ENCODE results near the gene NPBWR2.

Gene NPBWR2

DNA sequence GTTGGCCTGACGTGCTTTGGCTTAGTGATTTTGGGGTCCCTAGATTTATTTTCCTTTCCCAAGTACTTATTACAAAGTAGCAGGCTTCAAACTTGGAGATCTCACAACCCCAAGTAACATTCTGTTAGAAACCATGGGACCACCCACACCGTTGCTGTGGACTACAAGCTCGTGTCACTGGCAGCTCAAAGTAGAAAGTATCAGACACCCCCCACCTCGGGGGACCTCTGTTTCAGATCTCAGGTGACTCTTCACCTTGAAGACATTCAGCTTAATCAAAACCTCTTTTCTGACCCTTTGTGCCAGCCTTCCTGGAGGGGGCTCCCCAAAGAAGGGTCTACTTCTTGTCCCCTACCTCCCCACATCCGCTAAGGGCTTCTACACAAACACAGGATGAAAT lies 41.2 kb upstream of the NPBWR2 start:
- Mint-ChIP-seq H3K27ac (no peak overlapping the region), H3K4me3 (no peak overlapping the region), H3K4me1 (peaks cover 4% of the 10 kb centered on the region), H3K9me3 (peaks cover 10% of the 10 kb centered on the region), H3K27me3 (peaks cover 7% of the 10 kb centered on the region), H3K36me3 (peaks cover 5% of the 10 kb centered on the region)
- DNase-seq (ENCODE audit: low spot score in 2 of 2) (no peak), ATAC-seq (ENCODE audit: low read depth) (no peak)

DNA sequence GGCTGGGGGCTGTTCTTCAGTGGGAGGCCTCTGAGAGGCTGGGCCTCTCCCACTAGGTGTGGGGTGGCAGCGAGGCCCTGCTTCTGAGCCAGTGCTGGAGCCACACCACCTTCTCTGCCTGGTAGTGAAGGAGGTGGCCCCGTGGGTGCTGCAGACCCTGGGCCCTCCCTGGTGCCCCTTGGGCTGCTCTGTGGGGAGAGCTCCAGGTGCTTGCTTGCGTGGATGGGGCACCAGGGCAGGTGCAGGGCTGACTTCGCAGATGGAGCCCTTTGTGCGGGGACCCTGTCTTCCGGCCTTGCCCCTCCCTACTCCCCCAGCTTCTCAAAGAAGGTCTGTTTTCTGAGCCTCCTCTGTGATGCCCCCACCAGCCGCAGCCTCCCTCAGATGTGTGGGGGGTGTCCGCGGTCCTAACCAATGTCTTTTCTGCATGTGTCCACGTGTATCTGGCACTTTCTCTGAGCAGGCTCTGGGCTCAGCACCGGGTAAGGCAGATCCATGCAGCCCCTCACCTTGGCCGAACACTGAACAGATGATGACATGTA lies 39.6 kb upstream of the NPBWR2 start:
- DNase-seq (ENCODE audit: low spot score in 2 of 2) = no peak
- no peak overlapping the region for H3K4me3 Mint-ChIP-seq
- peaks cover 10% of the 10 kb centered on the region for H3K9me3 Mint-ChIP-seq
- H3K27ac Mint-ChIP-seq = no peak overlapping the region
- peaks cover 3% of the 10 kb centered on the region for H3K27me3 Mint-ChIP-seq
- peaks cover 5% of the 10 kb centered on the region for H3K36me3 Mint-ChIP-seq
- peaks cover 3% of the 10 kb centered on the region for H3K4me1 Mint-ChIP-seq
- ATAC-seq (ENCODE audit: low read depth) = no peak

DNA sequence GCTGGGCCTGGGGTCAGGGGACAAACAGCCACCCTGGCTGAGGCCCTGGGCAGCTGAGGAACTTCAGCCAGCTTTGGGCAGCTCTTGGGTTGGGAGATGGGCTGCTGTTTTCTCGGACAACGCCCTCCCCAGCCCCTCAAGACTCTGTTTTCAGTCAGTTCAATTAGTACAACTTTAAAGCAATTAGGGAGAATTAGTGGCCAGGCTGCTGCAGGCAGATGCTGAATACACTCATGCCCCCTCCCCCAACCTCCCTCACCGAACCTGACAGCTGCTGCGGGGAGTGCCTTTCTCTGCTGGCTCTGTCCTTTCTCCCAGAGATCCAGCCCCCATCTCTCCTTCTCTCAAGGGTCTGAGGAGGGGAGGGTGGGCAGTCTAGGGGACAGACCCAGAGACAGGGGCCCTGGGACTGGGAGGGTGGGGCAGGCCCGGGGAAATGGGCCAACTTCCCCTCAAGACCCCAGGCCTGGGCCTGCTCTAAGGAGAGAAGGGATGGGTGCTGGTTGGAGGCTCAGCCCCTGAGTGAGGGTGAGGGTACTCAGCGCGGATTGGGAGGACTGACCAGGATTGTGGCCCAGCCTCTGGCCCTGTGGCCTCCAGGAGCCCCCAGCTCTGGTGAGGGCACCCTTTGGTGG lies 39.1 kb upstream of the NPBWR2 start:
- DNase-seq (ENCODE audit: low spot score in 2 of 2) (no peak), ATAC-seq (ENCODE audit: low read depth) (no peak)
- H3K27ac Mint-ChIP-seq = no peak overlapping the region

DNA sequence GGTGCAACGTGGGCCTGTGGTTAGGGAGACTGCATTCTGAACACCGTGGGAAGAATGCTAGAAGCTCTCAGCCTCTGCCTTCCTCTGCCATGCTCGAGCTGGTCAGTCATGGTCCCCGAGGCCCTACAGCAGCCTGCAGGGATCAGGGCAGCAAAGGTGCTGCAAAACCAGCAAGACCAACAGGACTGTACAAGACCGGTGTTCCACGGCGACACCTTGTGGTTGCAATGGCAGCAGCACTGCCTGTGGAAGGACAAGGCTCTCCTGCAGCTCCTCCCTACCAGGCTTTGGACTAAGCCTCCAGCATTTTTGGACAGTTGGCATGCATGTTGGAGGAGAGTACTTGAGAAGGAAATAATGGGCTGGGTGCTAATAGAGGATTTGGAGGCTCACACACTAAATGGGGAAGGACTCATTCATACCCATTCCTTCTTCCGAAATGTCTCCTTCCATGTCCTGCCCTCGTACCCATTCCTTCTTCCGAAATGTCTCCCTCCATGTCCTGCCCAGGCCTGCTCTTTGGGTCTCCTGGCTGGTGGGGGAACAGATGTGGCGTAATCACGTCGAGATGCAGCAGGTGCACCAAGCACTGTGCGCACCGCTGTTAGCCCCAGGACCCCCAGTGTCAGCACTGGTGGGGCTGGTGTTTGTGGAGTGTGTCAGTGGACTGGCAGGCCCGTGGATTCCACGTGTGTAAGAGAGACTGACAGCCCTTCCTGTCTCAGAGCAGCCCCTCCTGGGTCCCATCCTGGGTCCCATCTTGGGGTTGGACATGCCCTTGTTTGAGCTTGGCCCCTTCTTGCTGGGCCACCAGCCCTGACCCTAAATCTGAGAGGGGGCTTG lies 38.3 kb upstream of the NPBWR2 start:
- peaks cover 5% of the 10 kb centered on the region for H3K36me3 Mint-ChIP-seq

More for the DNA sequence above, 39.1 kb upstream of the NPBWR2 start:
- H3K36me3 Mint-ChIP-seq = peaks cover 5% of the 10 kb centered on the region
- H3K4me3 Mint-ChIP-seq = no peak overlapping the region
- H3K27me3 Mint-ChIP-seq = peaks cover 3% of the 10 kb centered on the region
- H3K4me1 Mint-ChIP-seq = peaks cover 3% of the 10 kb centered on the region
- peaks cover 10% of the 10 kb centered on the region for H3K9me3 Mint-ChIP-seq

DNA sequence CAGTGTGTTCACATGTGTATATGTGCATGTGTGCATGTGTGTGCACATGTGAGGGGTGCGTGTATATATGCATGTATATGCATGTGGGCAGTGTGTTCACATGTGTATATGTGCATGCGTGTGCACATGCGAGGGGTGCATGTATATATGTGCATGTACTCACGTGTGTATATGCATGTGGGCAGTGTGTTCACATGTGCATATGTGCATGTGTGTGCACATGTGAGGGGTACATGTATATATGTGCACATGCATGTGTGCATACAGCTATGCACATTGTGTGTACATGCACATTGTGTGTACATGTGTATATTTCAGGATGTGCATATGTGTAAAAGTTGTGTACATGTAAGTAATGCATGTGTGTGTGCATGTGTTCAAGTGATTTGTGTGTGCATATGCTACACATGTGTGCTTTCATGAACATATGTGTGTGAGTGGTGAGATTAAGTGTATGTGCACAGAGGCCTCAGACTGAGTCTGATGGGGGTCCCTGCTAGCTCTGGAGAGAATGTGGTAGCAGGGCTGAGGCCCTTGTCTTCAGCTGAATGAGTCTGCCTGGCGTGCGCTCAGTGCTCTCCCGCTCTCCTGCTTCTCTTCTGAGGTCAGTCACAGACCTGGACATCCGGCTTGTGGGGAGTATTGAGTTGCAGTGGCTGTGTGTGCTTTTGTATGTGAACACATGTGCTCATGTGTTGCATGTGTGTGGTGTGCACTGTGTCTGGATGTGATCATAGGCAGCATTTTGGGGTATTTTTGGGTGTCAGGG lies 37.0 kb upstream of the NPBWR2 start:
- H3K4me3 Mint-ChIP-seq = no peak overlapping the region
- peaks cover 3% of the 10 kb centered on the region for H3K4me1 Mint-ChIP-seq
- ATAC-seq (ENCODE audit: low read depth) = no peak
- no peak overlapping the region for H3K27ac Mint-ChIP-seq
- H3K36me3 Mint-ChIP-seq = peaks cover 5% of the 10 kb centered on the region
- H3K9me3 Mint-ChIP-seq = peaks cover 10% of the 10 kb centered on the region
- H3K27me3 Mint-ChIP-seq = peaks cover 3% of the 10 kb centered on the region
- DNase-seq (ENCODE audit: low spot score in 2 of 2) = no peak

More for the DNA sequence above, 38.3 kb upstream of the NPBWR2 start:
- Mint-ChIP-seq H3K9me3 (peaks cover 10% of the 10 kb centered on the region), H3K27me3 (peaks cover 3% of the 10 kb centered on the region), H3K27ac (no peak overlapping the region), H3K4me1 (peaks cover 3% of the 10 kb centered on the region), H3K4me3 (no peak overlapping the region)
- no peak for DNase-seq (ENCODE audit: low spot score in 2 of 2)
- no peak for ATAC-seq (ENCODE audit: low read depth)

DNA sequence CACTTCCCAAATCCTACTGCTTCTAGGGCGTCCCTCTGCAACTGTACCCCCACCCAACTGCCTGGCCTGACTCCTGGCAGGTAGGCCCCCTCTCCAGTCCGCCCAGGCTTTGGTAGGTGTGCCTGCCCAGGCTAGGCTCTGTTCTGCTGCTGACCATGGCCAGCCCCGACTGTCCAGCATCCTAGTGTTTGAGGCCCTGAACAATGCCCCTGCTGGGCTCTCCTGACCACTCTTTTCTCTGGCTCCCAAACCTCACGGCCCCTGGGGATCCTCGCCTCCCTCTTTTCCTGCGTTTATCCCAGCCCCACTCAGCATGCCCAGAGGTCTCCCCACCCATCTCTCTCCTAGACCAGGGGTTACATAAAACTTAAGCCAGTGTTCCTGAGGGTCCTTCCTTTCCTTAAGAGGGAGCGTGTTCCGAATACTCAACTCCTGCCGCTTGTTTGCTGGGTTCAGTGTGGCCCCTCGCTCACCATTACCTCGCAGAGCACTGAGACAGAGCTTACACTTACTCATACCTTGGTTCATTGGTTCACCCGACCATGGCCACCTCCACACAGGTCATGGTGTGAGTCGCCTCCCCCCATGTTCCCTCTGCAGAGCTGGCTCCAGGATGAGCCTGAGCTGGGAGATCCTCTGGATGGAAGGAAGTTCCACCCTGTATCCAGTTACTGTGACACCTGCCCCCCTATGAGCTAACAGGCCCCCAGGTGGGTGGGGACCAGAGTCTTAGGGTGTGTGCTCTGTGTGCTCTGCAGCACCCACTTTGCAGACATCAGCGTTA lies 35.8 kb upstream of the NPBWR2 start:
- ATAC-seq (ENCODE audit: low read depth) = no peak
- Mint-ChIP-seq H3K4me1 (peaks cover 3% of the 10 kb centered on the region), H3K27ac (no peak overlapping the region), H3K9me3 (peaks cover 10% of the 10 kb centered on the region), H3K27me3 (peaks cover 3% of the 10 kb centered on the region), H3K36me3 (peaks cover 5% of the 10 kb centered on the region), H3K4me3 (no peak overlapping the region)
- no peak for DNase-seq (ENCODE audit: low spot score in 2 of 2)

DNA sequence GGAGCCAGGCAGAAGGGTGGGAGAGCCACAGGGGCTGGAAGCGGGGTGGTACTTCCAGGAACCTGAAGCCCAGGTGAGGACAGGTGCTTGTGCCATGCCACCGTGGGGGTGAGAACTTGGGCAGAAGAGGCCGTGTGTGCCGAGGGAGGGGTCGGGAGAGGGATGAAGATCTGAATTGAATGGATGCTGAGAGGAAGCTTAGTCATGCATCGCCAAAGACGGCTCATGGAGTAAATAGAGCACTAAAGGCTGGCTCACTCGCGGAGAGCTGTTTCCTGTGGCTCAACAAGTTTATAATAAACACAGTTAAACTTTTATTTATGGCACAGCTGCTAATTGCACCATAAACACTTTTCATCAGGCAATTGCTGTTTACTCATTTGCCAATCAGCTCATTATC lies 35.2 kb upstream of the NPBWR2 start:
- ATAC-seq (ENCODE audit: low read depth) (no peak), DNase-seq (ENCODE audit: low spot score in 2 of 2) (no peak)
- Mint-ChIP-seq H3K27me3 (peaks cover 3% of the 10 kb centered on the region), H3K4me1 (peaks cover 3% of the 10 kb centered on the region), H3K36me3 (peaks cover 5% of the 10 kb centered on the region), H3K9me3 (peaks cover 10% of the 10 kb centered on the region), H3K27ac (no peak overlapping the region), H3K4me3 (no peak overlapping the region)

DNA sequence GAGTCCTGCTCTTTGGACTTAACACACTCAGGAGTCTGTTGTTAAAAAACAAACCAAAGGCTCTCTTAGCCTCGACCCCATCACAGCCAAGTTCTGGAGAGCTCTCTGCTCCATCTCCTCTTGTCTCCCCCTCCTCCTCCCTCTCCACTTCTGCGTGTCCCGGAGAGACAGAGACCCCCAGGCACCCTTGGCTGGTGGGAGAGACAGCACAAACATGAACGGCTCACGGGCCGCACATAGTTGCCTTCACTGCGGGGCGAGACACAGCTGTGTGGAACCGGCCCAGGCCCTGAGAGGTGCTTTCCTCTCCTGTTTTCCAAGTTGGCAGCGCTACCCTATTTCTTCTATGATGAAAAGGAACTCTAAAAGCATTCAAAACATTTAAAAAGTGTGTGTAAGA lies 33.6 kb upstream of the NPBWR2 start:
- Mint-ChIP-seq H3K36me3 (peaks cover 6% of the 10 kb centered on the region), H3K27me3 (peaks cover 8% of the 10 kb centered on the region), H3K27ac (no peak overlapping the region), H3K9me3 (peaks cover 10% of the 10 kb centered on the region), H3K4me3 (no peak overlapping the region), H3K4me1 (peaks cover 3% of the 10 kb centered on the region)
- ATAC-seq (ENCODE audit: low read depth) = no peak
- no peak for DNase-seq (ENCODE audit: low spot score in 2 of 2)

DNA sequence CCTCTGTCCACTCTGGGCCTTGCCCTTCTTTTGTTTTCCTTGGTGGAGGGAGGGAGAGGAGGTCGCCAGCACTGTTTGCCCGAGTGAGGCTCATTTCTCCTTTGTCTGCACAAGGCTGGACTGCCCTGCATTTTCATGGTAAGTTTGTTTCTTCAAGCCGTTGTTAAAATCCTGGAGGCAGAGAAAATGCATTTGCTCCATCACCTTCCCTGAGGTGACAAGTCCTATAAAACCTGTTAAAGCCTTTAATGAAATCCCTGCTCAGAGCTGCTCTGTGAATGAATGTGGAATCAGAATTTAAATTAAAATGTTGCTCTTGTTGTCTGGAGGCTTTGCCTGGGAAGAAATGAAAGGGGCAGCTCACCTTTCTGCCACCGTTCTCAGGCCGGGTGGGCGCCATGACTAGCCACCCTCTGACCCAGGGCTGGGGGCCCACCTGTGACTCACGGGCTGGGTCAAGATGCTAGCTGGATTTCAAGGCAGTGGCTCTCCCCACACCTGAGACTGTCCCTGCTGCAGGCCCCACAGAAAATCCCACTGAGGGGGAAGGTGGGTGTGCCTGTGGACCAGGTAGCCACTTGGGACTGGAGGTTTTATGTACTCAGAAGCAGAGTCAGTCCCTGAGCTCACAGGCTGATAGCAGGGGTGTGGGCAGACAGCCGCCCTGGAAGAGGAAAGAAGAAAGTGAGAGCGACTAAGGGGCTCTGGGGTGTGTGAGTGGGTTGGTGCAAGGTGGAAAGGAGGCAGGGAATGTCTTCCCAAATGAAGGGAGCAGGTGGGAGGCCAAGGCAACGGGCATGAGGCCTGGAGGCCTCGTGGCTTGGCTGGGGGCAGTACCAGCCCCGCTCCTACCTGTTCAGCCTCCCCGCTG lies 32.9 kb upstream of the NPBWR2 start:
- Mint-ChIP-seq H3K4me3 (no peak overlapping the region), H3K36me3 (peaks cover 7% of the 10 kb centered on the region), H3K27ac (no peak overlapping the region)

DNA sequence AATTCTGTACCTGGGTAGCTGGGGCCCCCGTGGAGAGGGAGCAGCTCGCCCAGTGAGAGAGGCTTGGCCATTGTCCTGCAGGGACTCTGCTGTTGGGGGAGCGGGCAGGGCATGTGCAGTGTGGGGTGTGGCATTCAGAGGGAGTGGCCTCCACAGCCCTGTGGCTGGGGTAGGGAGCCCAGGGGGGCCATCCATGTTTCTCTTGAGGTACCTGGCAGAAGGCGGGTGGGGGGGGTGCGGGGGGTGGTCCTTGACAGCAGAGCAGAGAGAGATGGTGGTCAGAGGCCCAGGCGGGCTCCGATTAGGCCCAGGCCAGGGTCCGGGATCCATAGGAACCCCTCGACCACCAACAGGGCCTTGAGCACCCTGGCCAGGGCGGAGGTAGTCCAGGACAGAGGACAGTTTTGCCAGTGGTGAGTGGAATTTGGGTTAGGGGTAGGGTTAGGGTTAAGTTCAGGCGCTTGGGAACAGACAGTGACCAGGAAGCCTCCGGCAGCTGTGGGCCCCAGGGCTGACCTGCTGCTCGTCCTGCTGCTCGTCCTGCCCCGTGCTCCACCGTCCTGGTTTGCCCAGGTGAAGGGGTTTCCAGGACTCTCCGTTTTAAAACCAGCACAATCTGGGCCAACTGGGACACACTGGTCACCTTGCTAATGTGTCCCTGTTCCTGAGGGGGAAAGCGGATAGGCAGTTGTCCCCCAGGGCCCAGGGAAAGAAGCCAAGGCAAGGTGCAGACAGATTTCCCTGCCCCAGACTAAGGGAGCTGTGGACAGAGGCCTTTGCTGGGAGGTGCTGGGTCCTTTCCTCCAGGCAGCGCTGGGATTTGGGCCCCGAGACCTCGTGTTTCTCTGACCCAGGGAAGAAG lies 32.1 kb upstream of the NPBWR2 start:
- Mint-ChIP-seq H3K9me3 (peaks cover 4% of the 10 kb centered on the region), H3K27ac (no peak overlapping the region), H3K27me3 (peaks cover 13% of the 10 kb centered on the region), H3K4me3 (no peak overlapping the region), H3K4me1 (peaks cover 3% of the 10 kb centered on the region), H3K36me3 (peaks cover 4% of the 10 kb centered on the region)
- ATAC-seq (ENCODE audit: low read depth) (no peak), DNase-seq (ENCODE audit: low spot score in 2 of 2) (no peak)

More for the DNA sequence above, 32.9 kb upstream of the NPBWR2 start:
- Mint-ChIP-seq H3K4me1 (peaks cover 3% of the 10 kb centered on the region), H3K27me3 (peaks cover 11% of the 10 kb centered on the region), H3K9me3 (peaks cover 10% of the 10 kb centered on the region)
- DNase-seq (ENCODE audit: low spot score in 2 of 2) = no peak
- no peak for ATAC-seq (ENCODE audit: low read depth)

DNA sequence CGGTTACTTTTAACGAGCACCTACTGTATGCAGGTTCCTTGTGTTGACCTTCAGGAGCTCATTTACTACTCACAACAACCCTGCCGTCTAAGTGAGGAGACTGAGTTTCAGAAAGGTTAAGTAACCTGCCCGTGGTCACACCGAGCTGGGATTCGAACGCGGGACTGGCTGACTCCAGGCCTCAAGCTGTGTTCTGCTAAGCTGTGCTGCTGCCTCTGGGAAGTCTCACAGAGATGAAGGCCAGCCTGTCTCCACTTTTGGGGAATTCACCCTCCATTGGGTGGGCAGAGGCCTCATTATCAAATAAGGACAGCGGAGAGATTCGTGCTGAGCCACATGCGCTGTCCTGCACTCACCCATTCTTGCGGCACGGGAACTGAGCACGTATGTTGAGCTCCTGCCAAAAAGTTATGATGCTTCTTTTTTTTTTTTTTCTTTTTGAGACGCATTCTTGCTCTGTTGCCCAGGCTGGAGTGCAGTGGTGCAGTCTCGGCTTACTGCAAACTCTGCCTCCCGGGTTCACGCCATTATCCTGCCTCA lies 31.0 kb upstream of the NPBWR2 start:
- H3K27me3 Mint-ChIP-seq = peaks cover 10% of the 10 kb centered on the region
- ATAC-seq (ENCODE audit: low read depth) (no peak), DNase-seq (ENCODE audit: low spot score in 2 of 2) (no peak)
- H3K36me3 Mint-ChIP-seq = peaks cover 2% of the 10 kb centered on the region
- no peaks in the 10 kb centered on the region for H3K9me3 Mint-ChIP-seq
- peaks cover 3% of the 10 kb centered on the region for H3K4me1 Mint-ChIP-seq
- no peak overlapping the region for H3K27ac Mint-ChIP-seq
- H3K4me3 Mint-ChIP-seq = no peak overlapping the region

DNA sequence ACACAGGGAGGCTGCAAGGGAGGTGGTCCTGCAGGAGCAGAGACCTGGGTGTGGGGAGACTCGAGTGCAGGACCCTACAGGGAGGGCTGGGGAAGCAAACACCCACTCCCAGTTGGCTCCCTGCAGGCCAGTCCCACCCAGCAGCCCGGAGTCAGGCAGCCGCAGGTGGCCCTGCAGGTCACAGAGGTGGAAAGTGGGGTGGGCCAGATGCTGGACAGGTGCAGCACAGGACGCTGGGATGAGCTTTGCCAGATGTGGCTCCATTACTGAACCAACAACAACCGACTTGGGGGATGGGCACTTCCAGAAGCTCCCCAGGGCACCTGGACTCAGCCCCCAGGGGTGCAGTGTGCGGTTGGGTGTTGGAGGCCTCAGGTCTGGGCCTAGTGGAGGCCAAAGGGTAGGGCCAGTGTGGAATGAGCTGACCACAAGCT lies 30.2 kb upstream of the NPBWR2 start:
- H3K27me3 Mint-ChIP-seq = peaks cover 10% of the 10 kb centered on the region
- no peaks in the 10 kb centered on the region for H3K9me3 Mint-ChIP-seq
- DNase-seq (ENCODE audit: low spot score in 2 of 2) (no peak), ATAC-seq (ENCODE audit: low read depth) (no peak)
- H3K4me3 Mint-ChIP-seq = no peak overlapping the region
- H3K27ac Mint-ChIP-seq = no peak overlapping the region
- peaks cover 3% of the 10 kb centered on the region for H3K4me1 Mint-ChIP-seq
- H3K36me3 Mint-ChIP-seq = peaks cover 2% of the 10 kb centered on the region

Measured in memory B cell (primary cell).